Measurements from ENCODE around the gene METTL16.

DNA sequence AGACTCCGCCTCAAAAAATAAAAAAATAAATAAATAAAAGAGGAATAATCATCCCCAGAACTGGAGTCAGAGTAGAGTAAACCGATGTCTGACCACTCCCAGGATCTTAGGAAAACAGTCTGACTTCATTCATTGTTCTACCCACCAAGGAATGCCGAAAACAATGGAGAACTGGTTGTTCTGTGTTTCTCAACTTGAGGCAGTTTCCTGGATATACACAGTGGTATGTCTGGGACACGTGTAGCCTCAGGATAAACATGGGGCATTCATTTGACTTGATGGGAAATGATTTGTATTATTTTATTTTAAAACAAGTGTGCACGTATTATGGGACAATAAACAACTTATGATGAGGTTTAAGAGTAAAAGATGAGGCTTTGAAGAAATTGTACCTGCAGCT lies 49.0 kb upstream of the METTL16 start:
- TF ChIP-seq CBFB (CRISPR knock-in tag; IDR thresholded peaks at IDR 0.05; ENCODE audit: low read depth) (no peak), FOXJ3 (CRISPR knock-in tag; IDR thresholded peaks at IDR 0.05; ENCODE audit: borderline replicate concordance) (no peak), PRRX2 (CRISPR knock-in tag; IDR thresholded peaks at IDR 0.05) (no peak), ZNF423 (CRISPR knock-in tag; IDR thresholded peaks at IDR 0.05) (no peak), NR3C1 (CRISPR knock-in tag; conservative IDR thresholded peaks at IDR 0.05; ENCODE audit: low read depth) (no peak), CREB1 (CRISPR knock-in tag; IDR thresholded peaks at IDR 0.05) (no peak)
- TF ChIP-seq, protein P1, sequence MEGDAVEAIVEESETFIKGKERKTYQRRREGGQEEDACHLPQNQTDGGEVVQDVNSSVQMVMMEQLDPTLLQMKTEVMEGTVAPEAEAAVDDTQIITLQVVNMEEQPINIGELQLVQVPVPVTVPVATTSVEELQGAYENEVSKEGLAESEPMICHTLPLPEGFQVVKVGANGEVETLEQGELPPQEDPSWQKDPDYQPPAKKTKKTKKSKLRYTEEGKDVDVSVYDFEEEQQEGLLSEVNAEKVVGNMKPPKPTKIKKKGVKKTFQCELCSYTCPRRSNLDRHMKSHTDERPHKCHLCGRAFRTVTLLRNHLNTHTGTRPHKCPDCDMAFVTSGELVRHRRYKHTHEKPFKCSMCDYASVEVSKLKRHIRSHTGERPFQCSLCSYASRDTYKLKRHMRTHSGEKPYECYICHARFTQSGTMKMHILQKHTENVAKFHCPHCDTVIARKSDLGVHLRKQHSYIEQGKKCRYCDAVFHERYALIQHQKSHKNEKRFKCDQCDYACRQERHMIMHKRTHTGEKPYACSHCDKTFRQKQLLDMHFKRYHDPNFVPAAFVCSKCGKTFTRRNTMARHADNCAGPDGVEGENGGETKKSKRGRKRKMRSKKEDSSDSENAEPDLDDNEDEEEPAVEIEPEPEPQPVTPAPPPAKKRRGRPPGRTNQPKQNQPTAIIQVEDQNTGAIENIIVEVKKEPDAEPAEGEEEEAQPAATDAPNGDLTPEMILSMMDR (IDR thresholded peaks at IDR 0.05) = no peak
- TF ChIP-seq, protein P2, sequence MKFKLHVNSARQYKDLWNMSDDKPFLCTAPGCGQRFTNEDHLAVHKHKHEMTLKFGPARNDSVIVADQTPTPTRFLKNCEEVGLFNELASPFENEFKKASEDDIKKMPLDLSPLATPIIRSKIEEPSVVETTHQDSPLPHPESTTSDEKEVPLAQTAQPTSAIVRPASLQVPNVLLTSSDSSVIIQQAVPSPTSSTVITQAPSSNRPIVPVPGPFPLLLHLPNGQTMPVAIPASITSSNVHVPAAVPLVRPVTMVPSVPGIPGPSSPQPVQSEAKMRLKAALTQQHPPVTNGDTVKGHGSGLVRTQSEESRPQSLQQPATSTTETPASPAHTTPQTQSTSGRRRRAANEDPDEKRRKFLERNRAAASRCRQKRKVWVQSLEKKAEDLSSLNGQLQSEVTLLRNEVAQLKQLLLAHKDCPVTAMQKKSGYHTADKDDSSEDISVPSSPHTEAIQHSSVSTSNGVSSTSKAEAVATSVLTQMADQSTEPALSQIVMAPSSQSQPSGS (CRISPR knock-in tag; IDR thresholded peaks at IDR 0.05; ENCODE audit: borderline replicate concordance, low read depth) = no peak
- TF ChIP-seq, protein P3, sequence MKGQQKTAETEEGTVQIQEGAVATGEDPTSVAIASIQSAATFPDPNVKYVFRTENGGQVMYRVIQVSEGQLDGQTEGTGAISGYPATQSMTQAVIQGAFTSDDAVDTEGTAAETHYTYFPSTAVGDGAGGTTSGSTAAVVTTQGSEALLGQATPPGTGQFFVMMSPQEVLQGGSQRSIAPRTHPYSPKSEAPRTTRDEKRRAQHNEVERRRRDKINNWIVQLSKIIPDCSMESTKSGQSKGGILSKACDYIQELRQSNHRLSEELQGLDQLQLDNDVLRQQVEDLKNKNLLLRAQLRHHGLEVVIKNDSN (CRISPR knock-in tag; IDR thresholded peaks at IDR 0.05) = no peak
- TF ChIP-seq, protein P4, sequence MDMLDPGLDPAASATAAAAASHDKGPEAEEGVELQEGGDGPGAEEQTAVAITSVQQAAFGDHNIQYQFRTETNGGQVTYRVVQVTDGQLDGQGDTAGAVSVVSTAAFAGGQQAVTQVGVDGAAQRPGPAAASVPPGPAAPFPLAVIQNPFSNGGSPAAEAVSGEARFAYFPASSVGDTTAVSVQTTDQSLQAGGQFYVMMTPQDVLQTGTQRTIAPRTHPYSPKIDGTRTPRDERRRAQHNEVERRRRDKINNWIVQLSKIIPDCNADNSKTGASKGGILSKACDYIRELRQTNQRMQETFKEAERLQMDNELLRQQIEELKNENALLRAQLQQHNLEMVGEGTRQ (CRISPR knock-in tag; IDR thresholded peaks at IDR 0.05) = no peak
